ENCODE results near the gene RNF130.

GRCh38 chr5:180095545-180095944 lies 24.0 kb upstream of the RNF130 start:
- TF ChIP-seq POLR2AphosphoS5 (IDR thresholded peaks at IDR 0.05) (no peak), CTCF (IDR thresholded peaks at IDR 0.05) (no peak), EP300 (IDR thresholded peaks at IDR 0.05) (no peak), POLR2A (IDR thresholded peaks at IDR 0.05) (no peak)
